ENCODE results near the gene RAPGEF2. TPM values are rescaled to one million over a fixed set of nuclear protein-coding genes. Genes with fewer than 3 reads are reported as not detected.
A peak's percentile ranks its signal among the peaks of the same experiment; 100 is the strongest.

Gene RAPGEF2
- total RNA-seq, 2 donors from 2014 or later: 13.6 to 21.3 TPM

DNA sequence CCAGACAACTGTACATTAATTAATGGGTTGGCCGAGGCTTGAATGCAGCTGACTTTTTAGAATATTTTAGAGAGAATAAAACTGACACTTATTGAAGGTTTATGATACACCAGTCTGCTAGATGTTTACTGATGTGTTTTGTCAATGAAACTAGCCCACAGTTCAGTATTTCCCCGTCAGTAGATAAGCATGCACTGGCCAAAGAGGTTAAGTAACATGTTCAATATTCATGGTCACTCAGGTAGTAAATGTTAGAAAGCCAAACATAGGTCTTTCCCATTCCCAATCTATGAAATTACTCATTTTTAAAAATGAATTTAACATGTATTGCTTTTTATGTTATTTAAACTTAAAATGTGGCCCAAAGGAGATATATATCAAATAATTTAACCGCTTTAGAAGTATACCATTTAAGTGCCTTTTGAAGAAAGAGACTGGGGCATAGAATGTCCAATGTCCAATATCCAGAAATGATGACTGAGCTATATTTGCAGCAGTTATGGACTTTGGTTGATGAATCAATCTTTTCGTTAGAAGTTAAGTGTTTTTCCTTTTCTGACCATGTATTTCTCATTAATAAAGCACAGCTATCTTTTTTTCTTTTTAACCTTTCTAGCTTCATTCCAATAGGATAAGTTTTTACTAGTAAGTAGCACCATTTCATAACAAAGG, 156.1 kb downstream of the RAPGEF2 start:
- ATAC-seq (replicated peaks in 1 of 2): no peak
- Mint-ChIP-seq H3K4me1 (ENCODE audit: low read depth) (no peaks in the 10 kb centered on the region), H3K9me3 (no peaks in the 10 kb centered on the region), H3K27ac (no peak overlapping the region), H3K27me3 (ENCODE audit: low read depth) (no peaks in the 10 kb centered on the region), H3K4me3 (no peak overlapping the region), H3K36me3 (ENCODE audit: insufficient read depth in 2 of 2) (peaks cover 0 to 2% of the 10 kb centered on the region in 2 donors)
- DNase-seq: no peak

DNA sequence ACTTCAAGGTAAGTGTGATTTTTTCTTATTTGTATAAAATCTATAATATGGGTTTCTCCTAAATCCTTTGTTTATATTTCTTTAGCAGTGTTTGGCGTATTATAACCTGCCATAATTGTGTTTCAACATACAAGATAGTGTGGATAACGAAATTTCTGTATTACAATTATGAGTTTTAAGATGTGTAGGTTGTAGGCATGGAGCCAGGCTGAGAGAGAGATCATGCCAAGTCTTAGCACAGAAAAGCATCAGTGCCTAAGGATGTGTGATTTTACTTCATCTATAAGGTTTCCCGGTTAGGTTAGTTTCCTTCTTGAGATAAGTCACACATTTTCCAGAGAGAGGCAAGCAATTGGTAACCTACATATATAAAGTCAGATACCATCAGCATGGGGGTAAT, 161.2 kb downstream of the RAPGEF2 start:
- ATAC-seq (replicated peaks in 1 of 2) (no peak), DNase-seq (no peak)
- Mint-ChIP-seq H3K27ac (no peak overlapping the region), H3K27me3 (ENCODE audit: low read depth) (no peaks in the 10 kb centered on the region), H3K4me1 (ENCODE audit: low read depth) (no peaks in the 10 kb centered on the region), H3K4me3 (no peak overlapping the region), H3K9me3 (no peaks in the 10 kb centered on the region), H3K36me3 (ENCODE audit: insufficient read depth in 2 of 2) (no peaks in the 10 kb centered on the region)

DNA sequence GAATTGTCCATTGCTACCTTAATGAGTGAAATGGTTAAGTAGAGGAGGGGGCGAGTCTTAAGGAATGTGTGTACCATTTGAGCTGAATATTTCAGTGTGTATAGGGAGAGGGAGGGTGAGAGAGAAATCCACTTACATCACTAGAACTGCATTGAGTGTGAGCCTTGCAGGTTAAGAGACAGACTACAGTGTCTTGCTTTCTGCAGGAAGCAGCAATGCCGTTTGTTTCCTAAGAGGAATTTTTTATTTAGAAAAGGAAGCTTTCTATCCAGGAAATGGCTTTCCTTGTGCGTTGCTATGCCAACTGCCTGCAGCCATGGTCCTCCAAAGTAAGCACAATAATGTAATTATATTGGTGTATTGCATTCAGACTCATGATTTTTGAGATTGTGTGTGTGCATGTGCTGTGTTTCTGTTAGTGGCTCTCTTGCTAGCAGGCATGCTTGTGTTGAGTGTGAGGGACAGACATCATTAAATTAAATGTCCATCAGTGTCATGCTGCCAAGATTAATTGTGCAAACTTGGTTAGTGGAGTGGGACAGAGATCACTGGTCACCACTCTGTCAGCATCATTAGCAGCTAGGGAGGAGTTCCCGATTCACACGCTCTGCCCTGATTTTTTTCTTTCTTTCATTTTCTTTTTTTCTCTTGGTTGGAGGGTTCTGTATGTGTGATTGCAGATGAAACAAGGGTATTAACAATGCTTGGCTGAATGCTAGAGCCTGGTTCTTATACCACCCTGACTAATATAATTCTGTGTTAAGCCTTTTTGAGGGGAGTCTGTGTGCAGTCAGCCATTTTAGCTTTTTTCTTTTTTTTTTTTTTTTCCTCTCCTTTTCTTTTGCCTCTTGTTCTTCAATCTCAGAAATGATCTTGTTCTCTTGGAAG, 164.3 kb downstream of the RAPGEF2 start:
- no peak overlapping the region for H3K27ac Mint-ChIP-seq
- no peaks in the 10 kb centered on the region for H3K27me3 Mint-ChIP-seq (ENCODE audit: low read depth)
- no peak for DNase-seq
- no peak for ATAC-seq (replicated peaks in 1 of 2)
- H3K9me3 Mint-ChIP-seq: no peaks in the 10 kb centered on the region
- no peak overlapping the region for H3K4me3 Mint-ChIP-seq
- no peaks in the 10 kb centered on the region for H3K36me3 Mint-ChIP-seq (ENCODE audit: insufficient read depth in 2 of 2)
- no peaks in the 10 kb centered on the region for H3K4me1 Mint-ChIP-seq (ENCODE audit: low read depth)

DNA sequence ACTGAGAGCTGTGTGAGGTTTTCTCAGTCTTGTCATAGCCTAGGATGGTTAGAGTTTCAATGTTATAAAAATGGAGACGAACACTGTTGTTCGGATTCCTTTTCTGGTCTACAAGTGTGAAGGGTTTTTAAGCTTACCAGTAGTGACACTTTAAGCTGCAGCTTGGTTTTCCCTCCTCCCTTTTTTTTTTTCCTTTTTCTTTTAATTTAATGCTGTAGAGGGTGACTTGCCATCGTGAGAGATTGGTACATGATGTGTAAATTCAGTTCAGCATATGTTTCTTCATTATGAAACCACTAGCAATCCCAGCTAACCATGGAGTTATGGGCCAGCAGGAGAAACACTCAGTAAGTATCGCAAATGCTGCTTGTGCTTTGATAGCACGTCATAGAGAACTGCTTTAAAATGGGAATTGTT, 165.0 kb downstream of the RAPGEF2 start:
- no peaks in the 10 kb centered on the region for H3K9me3 Mint-ChIP-seq
- ATAC-seq (replicated peaks in 1 of 2) (no peak), DNase-seq (no peak)
- no peak overlapping the region for H3K4me3 Mint-ChIP-seq
- no peaks in the 10 kb centered on the region for H3K36me3 Mint-ChIP-seq (ENCODE audit: insufficient read depth in 2 of 2)
- H3K27ac Mint-ChIP-seq: no peak overlapping the region
- H3K4me1 Mint-ChIP-seq (ENCODE audit: low read depth): peaks cover 5% of the 10 kb centered on the region
- H3K27me3 Mint-ChIP-seq (ENCODE audit: low read depth): no peaks in the 10 kb centered on the region

DNA sequence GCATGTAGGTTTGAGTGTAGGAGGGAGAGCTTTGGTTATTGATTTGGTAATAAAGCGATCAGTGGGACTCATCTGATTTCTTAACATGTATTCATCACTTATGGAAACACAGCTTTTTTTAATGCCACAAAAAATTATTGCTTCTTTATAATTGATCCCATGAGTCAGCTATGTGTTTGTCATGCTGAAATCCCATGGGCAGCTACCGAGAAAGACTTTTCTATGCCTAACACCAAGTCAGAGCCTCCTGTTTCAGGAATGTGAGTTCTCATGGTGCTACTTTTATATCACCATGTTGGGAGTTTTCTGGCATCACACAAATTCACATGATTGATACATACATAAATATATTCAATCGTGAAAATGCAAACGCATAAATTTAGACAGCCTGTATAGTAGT, 165.7 kb downstream of the RAPGEF2 start:
- Mint-ChIP-seq H3K9me3 (no peaks in the 10 kb centered on the region), H3K4me1 (ENCODE audit: low read depth) (peaks cover 5% of the 10 kb centered on the region), H3K27me3 (ENCODE audit: low read depth) (no peaks in the 10 kb centered on the region), H3K36me3 (ENCODE audit: insufficient read depth in 2 of 2) (no peaks in the 10 kb centered on the region), H3K27ac (no peak overlapping the region), H3K4me3 (no peak overlapping the region)
- no peak for ATAC-seq (replicated peaks in 1 of 2)
- DNase-seq: no peak

DNA sequence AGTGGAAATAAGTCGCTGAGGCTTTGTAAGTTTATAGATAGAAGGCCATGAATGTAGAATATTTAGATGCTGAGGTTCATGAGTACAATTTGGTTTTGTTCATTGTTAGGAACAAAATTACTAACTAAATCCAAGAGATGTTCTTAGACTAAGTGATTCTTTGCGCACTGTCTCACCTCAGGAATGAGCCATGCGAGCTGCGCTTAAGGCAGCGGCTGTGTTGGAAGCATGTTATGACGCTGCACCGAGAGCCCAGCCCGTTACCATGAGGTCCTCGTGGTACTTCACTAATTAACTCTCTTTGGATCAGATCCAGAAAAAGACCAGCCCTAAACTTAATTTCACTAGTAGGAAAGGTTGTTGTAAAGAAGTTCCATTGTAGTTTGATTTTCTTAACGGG, 166.2 kb downstream of the RAPGEF2 start:
- no peaks in the 10 kb centered on the region for H3K9me3 Mint-ChIP-seq
- H3K36me3 Mint-ChIP-seq (ENCODE audit: insufficient read depth in 2 of 2): no peaks in the 10 kb centered on the region
- ATAC-seq (replicated peaks in 1 of 2): no peak
- H3K4me1 Mint-ChIP-seq (ENCODE audit: low read depth): peaks cover 5% of the 10 kb centered on the region
- no peak for DNase-seq
- no peak overlapping the region for H3K4me3 Mint-ChIP-seq
- no peak overlapping the region for H3K27ac Mint-ChIP-seq
- H3K27me3 Mint-ChIP-seq (ENCODE audit: low read depth): no peaks in the 10 kb centered on the region

DNA sequence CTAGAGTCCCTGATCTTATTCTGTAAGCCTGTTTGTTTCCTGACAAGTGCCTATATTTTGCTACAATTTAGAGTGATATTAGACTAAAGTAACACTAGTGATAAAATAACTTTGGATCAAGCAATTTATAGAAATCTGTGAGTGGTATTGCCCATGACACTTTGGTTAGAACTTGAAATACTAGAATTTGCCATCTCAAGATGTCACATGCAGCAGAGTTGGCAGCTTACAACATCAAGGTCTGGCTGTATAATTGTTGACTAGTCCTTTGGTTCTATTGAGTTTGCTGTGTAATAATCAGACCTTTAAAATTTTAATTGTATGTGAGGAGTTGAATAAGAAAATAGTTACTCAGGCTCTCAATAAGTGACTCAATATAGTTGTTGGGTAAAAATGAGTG, 167.1 kb downstream of the RAPGEF2 start:
- Mint-ChIP-seq H3K4me3 (no peak overlapping the region), H3K9me3 (no peaks in the 10 kb centered on the region), H3K27ac (no peak overlapping the region), H3K27me3 (ENCODE audit: low read depth) (no peaks in the 10 kb centered on the region), H3K4me1 (ENCODE audit: low read depth) (peaks cover 5% of the 10 kb centered on the region), H3K36me3 (ENCODE audit: insufficient read depth in 2 of 2) (no peaks in the 10 kb centered on the region)
- DNase-seq (no peak), ATAC-seq (replicated peaks in 1 of 2) (no peak)

DNA sequence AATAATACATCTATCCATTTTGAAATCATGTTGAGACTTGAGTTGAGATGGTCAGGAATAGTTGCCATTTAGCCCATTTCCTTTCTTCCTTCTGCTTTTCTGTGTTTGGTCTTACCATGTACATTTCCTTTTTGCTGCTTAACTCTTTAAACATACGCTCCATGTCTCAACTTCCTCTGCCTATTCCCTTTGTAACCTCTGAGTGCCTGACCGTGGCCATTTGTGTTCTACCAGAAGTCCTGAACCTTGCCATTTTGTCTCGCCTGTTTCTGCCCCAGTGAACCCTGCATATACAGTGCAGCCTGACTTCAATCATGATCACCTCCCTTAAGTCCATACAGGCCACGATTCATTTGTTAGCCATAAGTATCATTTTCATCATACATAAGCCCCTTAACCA, 169.0 kb downstream of the RAPGEF2 start:
- Mint-ChIP-seq H3K4me1 (ENCODE audit: low read depth) (peaks cover 5% of the 10 kb centered on the region), H3K36me3 (ENCODE audit: insufficient read depth in 2 of 2) (no peaks in the 10 kb centered on the region), H3K9me3 (no peaks in the 10 kb centered on the region), H3K4me3 (no peak overlapping the region), H3K27ac (no peak overlapping the region), H3K27me3 (ENCODE audit: low read depth) (no peaks in the 10 kb centered on the region)
- ATAC-seq (replicated peaks in 1 of 2): no peak
- DNase-seq: no peak

DNA sequence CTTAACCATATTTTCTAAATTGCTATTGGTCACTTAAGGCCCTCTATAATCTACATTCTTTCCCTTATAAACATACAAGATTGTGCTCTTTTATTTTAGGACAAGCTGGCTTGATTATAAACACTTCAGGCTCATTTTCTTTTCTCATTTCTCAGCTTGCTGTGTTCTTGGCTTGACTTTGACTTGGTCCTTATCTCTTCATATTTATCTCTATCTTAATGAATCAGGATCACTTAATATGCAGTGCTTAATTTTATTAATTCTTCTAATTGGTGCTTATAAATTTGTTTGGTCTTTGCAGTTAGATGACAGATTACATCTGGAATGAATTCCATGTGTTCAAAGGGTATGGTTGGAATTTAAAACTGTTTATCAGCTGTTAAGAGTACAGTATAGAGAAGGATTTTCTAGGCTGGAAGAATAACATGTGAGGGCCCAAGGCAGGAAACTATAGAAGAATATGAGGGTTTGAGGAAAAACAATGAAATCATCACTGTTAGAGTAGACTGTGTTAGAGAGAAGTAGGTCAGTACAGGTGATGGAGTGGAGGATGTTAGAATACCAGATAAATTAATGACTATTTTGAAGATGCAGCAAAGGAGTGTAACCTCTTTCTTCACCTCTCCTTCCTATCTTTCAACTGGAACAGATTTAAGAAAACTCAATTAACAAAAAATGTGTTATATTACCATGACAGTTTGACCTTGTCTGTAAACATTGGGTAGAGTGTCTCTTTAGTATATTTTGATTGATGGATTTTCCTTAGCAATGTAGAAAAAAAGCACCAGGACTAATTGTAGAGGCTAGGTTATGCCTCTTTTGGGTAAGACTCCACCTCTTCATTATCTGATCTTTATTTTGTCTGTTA, 169.6 kb downstream of the RAPGEF2 start:
- Mint-ChIP-seq H3K9me3 (no peaks in the 10 kb centered on the region), H3K36me3 (ENCODE audit: insufficient read depth in 2 of 2) (peaks cover 1% of the 10 kb centered on the region in 2 donors), H3K27me3 (ENCODE audit: low read depth) (no peaks in the 10 kb centered on the region), H3K27ac (peak overlapping the region; percentile 3), H3K4me1 (ENCODE audit: low read depth) (peaks cover 5% of the 10 kb centered on the region), H3K4me3 (no peak overlapping the region)
- no peak for ATAC-seq (replicated peaks in 1 of 2)
- no peak for DNase-seq

DNA sequence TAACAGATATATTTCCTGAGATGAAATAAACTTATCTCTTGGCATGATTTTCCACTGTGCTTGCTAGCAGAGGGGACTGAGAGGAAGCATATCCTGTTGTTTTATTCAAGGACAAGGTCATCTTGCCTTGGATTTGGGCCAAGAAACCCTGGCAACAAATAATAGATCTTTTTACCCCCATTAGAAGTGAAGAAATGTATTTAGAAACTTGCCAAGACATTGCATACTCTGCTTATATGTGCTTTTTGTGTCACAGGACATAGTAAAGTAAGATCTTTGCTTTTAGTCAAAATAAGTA, 170.2 kb downstream of the RAPGEF2 start:
- H3K27ac Mint-ChIP-seq: no peak overlapping the region
- no peaks in the 10 kb centered on the region for H3K9me3 Mint-ChIP-seq
- peaks cover 1 to 3% of the 10 kb centered on the region in 2 donors for H3K36me3 Mint-ChIP-seq (ENCODE audit: insufficient read depth in 2 of 2)

DNA sequence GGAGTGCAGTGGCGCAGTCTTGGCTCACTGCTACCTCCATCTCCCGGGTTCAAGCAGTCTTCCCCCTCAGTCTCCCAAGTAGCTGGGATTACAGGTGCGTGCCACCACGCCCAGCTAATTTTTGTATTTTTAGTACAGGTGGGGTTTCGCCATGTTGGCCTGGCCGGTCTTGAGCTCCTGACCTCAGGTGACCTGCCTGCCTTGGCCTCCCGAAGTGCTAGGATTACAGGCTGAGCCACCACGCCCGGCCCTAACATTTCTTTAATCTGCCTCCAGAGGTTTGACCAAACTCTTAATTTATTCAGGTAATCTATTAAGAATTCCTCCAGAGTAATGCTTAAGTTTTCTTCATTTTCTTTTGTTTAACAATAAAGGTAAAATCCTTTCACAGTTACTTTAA, 171.0 kb downstream of the RAPGEF2 start:
- H3K9me3 Mint-ChIP-seq: no peaks in the 10 kb centered on the region
- DNase-seq (no peak), ATAC-seq (replicated peaks in 1 of 2) (no peak)
- peaks cover 1 to 3% of the 10 kb centered on the region in 2 donors for H3K36me3 Mint-ChIP-seq (ENCODE audit: insufficient read depth in 2 of 2)
- no peak overlapping the region for H3K4me3 Mint-ChIP-seq
- H3K4me1 Mint-ChIP-seq (ENCODE audit: low read depth): peaks cover 9% of the 10 kb centered on the region
- no peak overlapping the region for H3K27ac Mint-ChIP-seq
- no peaks in the 10 kb centered on the region for H3K27me3 Mint-ChIP-seq (ENCODE audit: low read depth)

More for the DNA sequence above, 170.2 kb downstream of the RAPGEF2 start:
- Mint-ChIP-seq H3K4me1 (ENCODE audit: low read depth) (peaks cover 9% of the 10 kb centered on the region), H3K27me3 (ENCODE audit: low read depth) (no peaks in the 10 kb centered on the region), H3K4me3 (no peak overlapping the region)
- ATAC-seq (replicated peaks in 1 of 2): no peak
- DNase-seq: no peak

DNA sequence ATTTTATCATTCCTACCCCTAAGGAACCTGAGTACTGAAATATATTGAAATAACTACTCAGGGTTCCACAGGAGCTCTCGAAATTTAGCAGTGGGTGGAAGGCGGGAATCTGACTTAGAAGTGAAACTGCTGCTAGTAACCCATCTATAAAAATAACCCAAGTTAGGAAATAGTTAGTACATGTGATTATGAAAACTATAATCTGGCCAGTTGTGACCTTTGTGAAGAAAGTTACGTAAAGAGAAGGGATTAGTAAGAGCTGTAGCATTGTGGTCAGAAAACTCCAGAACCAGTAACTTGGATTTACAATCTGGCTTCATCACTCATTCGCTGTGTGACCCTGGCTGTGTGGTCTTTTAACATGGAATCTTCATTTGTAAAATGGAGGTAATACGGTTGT, 175.5 kb downstream of the RAPGEF2 start:
- H3K27me3 Mint-ChIP-seq (ENCODE audit: low read depth): no peaks in the 10 kb centered on the region
- no peak overlapping the region for H3K4me3 Mint-ChIP-seq
- peaks cover 4% of the 10 kb centered on the region for H3K4me1 Mint-ChIP-seq (ENCODE audit: low read depth)
- H3K27ac Mint-ChIP-seq: no peak overlapping the region
- peaks cover 1 to 3% of the 10 kb centered on the region in 2 donors for H3K36me3 Mint-ChIP-seq (ENCODE audit: insufficient read depth in 2 of 2)
- H3K9me3 Mint-ChIP-seq: no peaks in the 10 kb centered on the region
- DNase-seq (no peak), ATAC-seq (replicated peaks in 1 of 2) (no peak)

DNA sequence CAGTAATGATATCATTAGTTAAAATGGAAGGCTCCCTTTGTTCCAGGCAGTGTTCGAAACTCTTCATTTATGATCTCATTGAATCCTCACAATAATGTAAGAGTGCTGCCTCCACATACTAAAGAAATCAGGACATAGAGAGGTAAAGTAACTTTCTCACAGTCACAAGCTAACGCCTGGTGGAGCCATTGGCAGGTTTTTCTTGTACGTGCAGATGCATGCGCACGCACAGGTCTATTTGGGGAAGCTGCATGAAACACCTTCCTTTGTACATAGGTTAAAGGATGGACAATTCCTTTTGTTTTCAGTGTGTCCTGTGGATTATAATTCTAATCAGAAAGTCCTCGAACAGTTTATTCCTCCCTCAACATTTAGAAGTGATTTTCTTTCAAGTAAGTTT, 176.2 kb downstream of the RAPGEF2 start:
- H3K9me3 Mint-ChIP-seq: no peaks in the 10 kb centered on the region
- DNase-seq: no peak

More for the DNA sequence above, 176.2 kb downstream of the RAPGEF2 start:
- Mint-ChIP-seq H3K4me3 (no peak overlapping the region), H3K36me3 (ENCODE audit: insufficient read depth in 2 of 2) (peaks cover 1 to 3% of the 10 kb centered on the region in 2 donors), H3K27me3 (ENCODE audit: low read depth) (no peaks in the 10 kb centered on the region), H3K27ac (no peak overlapping the region), H3K4me1 (ENCODE audit: low read depth) (peaks cover 4% of the 10 kb centered on the region)
- no peak for ATAC-seq (replicated peaks in 1 of 2)
